ENCODE data around the gene IRAK2. TPM values are rescaled to one million over a fixed set of nuclear protein-coding genes. Genes with fewer than 3 reads are reported as not detected.
"Not testable (repeated sequence)": the region's sequence is repeated elsewhere in the genome, so short reads cannot be mapped to it uniquely, and the experiment has no call there.

The IRAK2 gene
- total and polyA plus RNA-seq, 2 of the 8 experiments (the other 6 are each of a cell fraction or from before 2014, with no cell fraction given) = 1.5 TPM

- TF ChIP-seq EGR1 (IDR thresholded peaks at IDR 0.05; ENCODE audit: borderline replicate concordance, low read depth, low read length) (no peak), TBP (IDR thresholded peaks at IDR 0.05; ENCODE audit: low read depth, low read length) (no peak), YY1 (IDR thresholded peaks at IDR 0.05; ENCODE audit: low read depth, low read length) (no peak), ZNF274 (IDR thresholded peaks at IDR 0.05; ENCODE audit: borderline replicate concordance, extremely low read depth, low read length) (no peak), JUN (IDR thresholded peaks at IDR 0.05; ENCODE audit: low read depth, low read length) (no peak), MAX (IDR thresholded peaks at IDR 0.05) (no peak), SAP30 (IDR thresholded peaks at IDR 0.05; ENCODE audit: insufficient read depth, insufficient replicate concordance, low read length) (no peak), BCL11A (IDR thresholded peaks at IDR 0.05; ENCODE audit: low read depth in 2 of 2, low read length in 2 of 2) (no peak), SP4 (IDR thresholded peaks at IDR 0.05; ENCODE audit: low read length) (no peak)
These were observed 7.7 kb upstream of the IRAK2 start (continued) for GRCh38 chr3:10157031-10157430.

GRCh38 chr3:10158555-10158954, 6.2 kb upstream of the IRAK2 start:
- H3K14ac ChIP-seq (ENCODE audit: insufficient read length); H3K79me2 ChIP-seq (ENCODE audit: control insufficient read depth in 1 of 2, insufficient read depth in 2 of 2, low read length in 2 of 2); H3K4me1 ChIP-seq (replicated peaks in 1 of 4; ENCODE audit: control insufficient read depth in 3 of 4, insufficient read depth in 4 of 4, low read length in 3 of 4); H3K18ac ChIP-seq (ENCODE audit: extremely low read depth, low read length); H2AFZ ChIP-seq (ENCODE audit: low read length); H4K20me1 ChIP-seq (replicated peaks in 1 of 2; ENCODE audit: control insufficient read depth in 1 of 2, insufficient read depth in 2 of 2, low read length in 2 of 2); H4K8ac ChIP-seq (ENCODE audit: extremely low read depth, insufficient read depth, low read length); H2AK5ac ChIP-seq (ENCODE audit: low read depth, low read length); H2BK15ac ChIP-seq (ENCODE audit: low read length); H2BK120ac ChIP-seq (replicated peaks; ENCODE audit: low read depth, low read length); H3K9me3 ChIP-seq (ENCODE audit: insufficient read depth in 2 of 2, low read depth in 1 of 2, low read length in 1 of 2); H3K27me3 ChIP-seq (replicated peaks in 1 of 4; ENCODE audit: control insufficient read depth in 3 of 4, extremely low read depth in 1 of 4, insufficient read depth in 3 of 4, low read length in 3 of 4); H3K79me1 ChIP-seq (ENCODE audit: low read depth, low read length); H3K4me2 ChIP-seq (ENCODE audit: insufficient read depth in 1 of 2, low read depth in 2 of 2, low read length in 2 of 2); CTCF ChIA-PET (ENCODE audit: partially characterized antibody); H3K9ac ChIP-seq (replicated peaks in 1 of 4; ENCODE audit: extremely low read depth in 1 of 4, low read depth in 3 of 4, low read length in 3 of 4); H4K5ac ChIP-seq (ENCODE audit: insufficient read length, low read depth, low read length); H3K23ac ChIP-seq (ENCODE audit: insufficient read length); H4K91ac ChIP-seq (replicated peaks; ENCODE audit: insufficient read length, low read length); FAIRE-seq; H3K23me2 ChIP-seq (ENCODE audit: low read depth, low read length); H3K56ac ChIP-seq (replicated peaks; ENCODE audit: insufficient read length, low read depth, low read length); H3K4ac ChIP-seq (replicated peaks; ENCODE audit: insufficient read length, low read depth, low read length); H2BK5ac ChIP-seq (ENCODE audit: low read depth, low read length); H3K4me3 ChIP-seq (ENCODE audit: extremely low read depth in 1 of 4, insufficient read depth in 2 of 4, low read depth in 3 of 4, low read length in 4 of 4); H3K36me3 ChIP-seq (ENCODE audit: control insufficient read depth in 2 of 4, insufficient read depth in 4 of 4, low read length in 3 of 4); DNase-seq (ENCODE audit: low read depth in 1 of 2, low spot score in 2 of 2); H3K27ac ChIP-seq (ENCODE audit: low read depth, low read length); H2BK12ac ChIP-seq (ENCODE audit: low read depth, low read length); H2BK20ac ChIP-seq (ENCODE audit: low read length): not testable (repeated sequence)
- WGBS, 2 experiments (ENCODE audit: extremely low coverage in 1 of 2, insufficient coverage in 1 of 2, insufficient read length in 1 of 2, insufficient replicate concordance in 2 of 2, low coverage in 1 of 2, low lambda C conversion rate in 2 of 2, missing lambda C conversion rate in 1 of 2) = 87% methylated on average over 5 of the region's 6 CpGs; no CpG with 5 or more reads in 1 of the 2 experiments
- POLR2A ChIA-PET (ENCODE audit: partially characterized antibody) = interaction anchor here (0.6 to 1.1 kb wide), 3 partner anchors 11 to 67 kb away, joined by 3 to 4 read pairs (median 3); no protein-coding TSS in a partner anchor

Measured in H1 (cell line).